Neutrophil (primary cell): ENCODE results near the gene CPAMD8.

ENCODE experiments used
- H3K27ac ChIP-seq: fragments of 200-600 bp; sonication (generic); 2 replicates; pipeline ENCODE4 v1.5.1; 2016; ENCODE audit warnings: mild to moderate bottlenecking, moderate library complexity
- H3K27me3 ChIP-seq: fragments of 200-600 bp; sonication (generic); 2 replicates; pipeline ENCODE4 v1.6.0; 2016; ENCODE audit warnings: mild to moderate bottlenecking
- H3K36me3 ChIP-seq: fragments of 200-600 bp; sonication (generic); 2 replicates; pipeline ENCODE4 v1.5.1; 2017
- H3K4me1 ChIP-seq, 2 experiments: fragments of 200-600 bp in 1 of 2; sonication (generic) in 1 of 2; 1 replicate in 1 of 2; 2 replicates in 1 of 2; pipeline versions ENCODE4 v1.5.1 to v1.6.1; 2013 to 2016; ENCODE audit warnings: low read depth in 1 of 2, low read length in 1 of 2, mild to moderate bottlenecking in 1 of 2, moderate library complexity in 1 of 2; ENCODE audit not compliant: control insufficient read depth in 1 of 2, insufficient read depth in 1 of 2
- H3K4me3 ChIP-seq, 2 experiments: fragments of 200-600 bp in 1 of 2; sonication (generic) in 1 of 2; 1 replicate in 1 of 2; 2 replicates in 1 of 2; pipeline ENCODE4 v1.5.1; 2013 to 2016; ENCODE audit warnings: low read depth in 1 of 2, low read length in 1 of 2, mild to moderate bottlenecking in 1 of 2, moderate library complexity in 1 of 2
- H3K9me3 ChIP-seq: fragments of 200-600 bp; sonication (generic); 2 replicates; pipeline ENCODE4 v1.5.1; 2016
- TF ChIP-seq, protein P1 (sequence below): fragments of 200-600 bp; sonication (generic); IDR thresholded peaks from 2 replicates; pipeline ENCODE4 v1.5.1; 2016; ENCODE audit warnings: antibody characterized with exemption

The CPAMD8 gene

GRCh38 chr19:16896146-16897028 lies 130.2 kb downstream of the CPAMD8 start:
- Histone ChIP-seq H3K36me3 (no peaks in the 10 kb centered on the region), H3K27me3 (peaks cover 97% of the 10 kb centered on the region), H3K4me3 (peak overlapping the region; percentile 55 to 71), H3K4me1 (peaks cover 6 to 15% of the 10 kb centered on the region in 2 experiments), H3K9me3 (no peaks in the 10 kb centered on the region), H3K27ac (no peak overlapping the region)
- TF ChIP-seq, protein P1, sequence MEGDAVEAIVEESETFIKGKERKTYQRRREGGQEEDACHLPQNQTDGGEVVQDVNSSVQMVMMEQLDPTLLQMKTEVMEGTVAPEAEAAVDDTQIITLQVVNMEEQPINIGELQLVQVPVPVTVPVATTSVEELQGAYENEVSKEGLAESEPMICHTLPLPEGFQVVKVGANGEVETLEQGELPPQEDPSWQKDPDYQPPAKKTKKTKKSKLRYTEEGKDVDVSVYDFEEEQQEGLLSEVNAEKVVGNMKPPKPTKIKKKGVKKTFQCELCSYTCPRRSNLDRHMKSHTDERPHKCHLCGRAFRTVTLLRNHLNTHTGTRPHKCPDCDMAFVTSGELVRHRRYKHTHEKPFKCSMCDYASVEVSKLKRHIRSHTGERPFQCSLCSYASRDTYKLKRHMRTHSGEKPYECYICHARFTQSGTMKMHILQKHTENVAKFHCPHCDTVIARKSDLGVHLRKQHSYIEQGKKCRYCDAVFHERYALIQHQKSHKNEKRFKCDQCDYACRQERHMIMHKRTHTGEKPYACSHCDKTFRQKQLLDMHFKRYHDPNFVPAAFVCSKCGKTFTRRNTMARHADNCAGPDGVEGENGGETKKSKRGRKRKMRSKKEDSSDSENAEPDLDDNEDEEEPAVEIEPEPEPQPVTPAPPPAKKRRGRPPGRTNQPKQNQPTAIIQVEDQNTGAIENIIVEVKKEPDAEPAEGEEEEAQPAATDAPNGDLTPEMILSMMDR = no peak

DNA sequence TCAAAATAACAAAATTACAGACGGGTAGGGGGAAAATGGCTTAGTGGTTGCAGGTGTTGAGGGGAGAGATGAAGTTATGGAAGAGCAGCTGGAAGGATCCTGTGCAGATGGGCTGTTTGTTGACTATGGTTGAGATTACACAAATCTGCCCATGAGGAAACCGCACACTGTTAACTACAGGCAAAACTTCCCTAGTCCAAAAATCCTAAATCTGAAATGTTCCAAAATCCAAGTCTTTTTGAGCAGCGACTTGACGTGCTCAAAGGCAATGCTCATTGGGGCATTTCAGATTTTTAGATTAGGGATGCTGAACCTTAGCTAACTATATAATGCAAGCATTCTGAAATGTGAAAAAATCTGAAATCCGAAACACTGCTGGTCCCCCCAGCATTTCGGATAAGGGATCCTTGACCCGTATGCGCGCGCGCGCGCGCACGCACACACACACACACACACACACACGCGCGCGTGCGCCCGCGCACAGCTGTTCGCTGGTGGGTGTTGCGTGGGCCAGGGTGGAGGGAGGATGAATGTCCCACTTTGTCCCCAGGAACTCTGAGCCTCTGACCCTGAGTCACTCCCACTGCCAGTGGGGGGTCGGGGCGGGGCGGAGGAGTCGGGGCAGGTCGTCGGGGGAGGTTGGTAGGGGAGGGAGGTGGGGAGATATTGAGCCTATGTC lies 131.0 kb downstream of the CPAMD8 start:
- TF ChIP-seq, protein P1 = no peak
- H3K4me3 ChIP-seq = no peak overlapping the region
- no peaks in the 10 kb centered on the region for H3K9me3 ChIP-seq
- no peaks in the 10 kb centered on the region for H3K36me3 ChIP-seq
- peaks cover 91% of the 10 kb centered on the region for H3K27me3 ChIP-seq
- no peak overlapping the region for H3K27ac ChIP-seq
- peaks cover 6 to 15% of the 10 kb centered on the region in 2 experiments for H3K4me1 ChIP-seq

DNA sequence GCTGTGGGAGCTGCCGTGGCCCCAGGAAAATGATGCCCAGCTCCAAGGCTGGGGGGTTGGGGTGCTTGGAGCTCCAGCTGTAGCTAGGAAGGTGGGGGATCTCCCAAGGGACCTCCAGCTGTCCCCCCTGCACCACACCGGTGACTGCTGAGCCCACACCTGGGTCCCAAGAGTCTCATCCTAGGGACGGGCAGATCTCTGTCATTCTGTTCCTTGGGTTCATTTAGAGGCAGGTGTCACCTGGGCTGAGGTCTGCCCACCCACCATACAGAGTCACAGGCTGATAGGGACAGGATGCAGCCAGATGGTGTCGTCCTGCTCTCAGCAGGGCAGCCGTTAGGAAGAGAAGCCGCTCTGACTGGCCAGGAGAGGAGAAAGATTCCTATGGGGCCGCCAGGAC lies 132.5 kb downstream of the CPAMD8 start:
- Histone ChIP-seq H3K4me1 (peaks cover 6 to 15% of the 10 kb centered on the region in 2 experiments), H3K9me3 (no peaks in the 10 kb centered on the region), H3K27ac (no peak overlapping the region), H3K4me3 (no peak overlapping the region), H3K36me3 (no peaks in the 10 kb centered on the region), H3K27me3 (peaks cover 91% of the 10 kb centered on the region)
- TF ChIP-seq, protein P1 = no peak

DNA sequence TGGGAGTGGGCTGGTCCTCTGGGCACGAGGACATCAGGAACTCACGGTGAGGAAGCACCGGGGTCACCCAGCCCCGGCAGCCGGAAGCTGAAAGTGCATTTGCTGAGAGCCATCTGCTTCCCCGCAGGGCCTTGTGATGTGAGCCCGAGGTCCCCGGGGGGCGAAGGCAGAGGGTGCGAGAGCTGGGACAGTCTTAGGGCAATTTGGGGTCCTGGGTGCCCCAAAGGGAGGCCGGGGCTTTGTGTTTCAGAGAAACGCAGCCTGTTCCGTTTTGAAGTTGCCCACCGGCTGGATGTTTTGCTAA lies 133.0 kb downstream of the CPAMD8 start:
- Histone ChIP-seq H3K27ac (no peak overlapping the region), H3K36me3 (no peaks in the 10 kb centered on the region), H3K4me3 (no peak overlapping the region), H3K27me3 (peaks cover 91% of the 10 kb centered on the region), H3K4me1 (peaks cover 6 to 17% of the 10 kb centered on the region in 2 experiments), H3K9me3 (no peaks in the 10 kb centered on the region)
- TF ChIP-seq, protein P1 = no peak

DNA sequence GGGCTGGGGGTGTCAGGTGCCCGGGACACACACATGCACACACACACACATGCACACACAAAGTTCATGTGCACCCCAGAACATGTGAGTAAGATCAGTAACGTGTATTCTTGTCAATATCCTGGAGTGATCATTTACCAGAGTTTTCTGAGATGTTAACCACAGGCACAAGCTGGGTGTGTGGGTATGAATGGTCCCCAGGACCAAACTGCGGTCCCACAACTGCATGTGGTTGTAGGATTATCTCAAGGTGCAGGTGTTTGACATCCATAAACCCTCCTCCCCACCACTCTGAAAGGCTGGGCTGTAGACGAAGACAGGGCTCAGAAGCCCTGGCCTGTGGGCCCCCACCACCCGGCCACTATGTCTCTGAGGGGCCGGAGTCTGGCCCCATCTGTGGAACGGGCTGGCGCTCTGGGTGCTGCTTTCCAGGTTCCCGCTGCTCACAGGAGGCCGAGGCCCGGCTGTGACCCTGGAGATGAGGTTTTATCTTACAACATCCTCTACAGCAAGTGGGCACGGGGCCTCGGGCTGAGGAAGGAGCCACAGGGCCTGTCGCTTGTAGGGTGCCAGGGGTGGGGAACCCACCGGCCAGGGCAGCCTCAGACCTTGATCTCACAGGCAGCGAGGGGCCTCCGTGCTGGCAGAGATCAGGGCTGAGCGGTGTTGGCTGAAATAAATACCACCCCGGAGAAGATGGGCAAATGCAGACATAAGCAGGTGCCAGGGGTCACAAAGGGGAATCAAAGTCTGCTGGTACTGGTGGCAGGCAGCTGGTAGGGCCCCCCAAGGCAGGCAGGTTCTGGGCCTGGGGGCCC lies 133.5 kb downstream of the CPAMD8 start:
- Histone ChIP-seq H3K36me3 (no peaks in the 10 kb centered on the region), H3K4me3 (no peak overlapping the region), H3K27ac (no peak overlapping the region), H3K4me1 (peaks cover 6 to 19% of the 10 kb centered on the region in 2 experiments), H3K27me3 (peaks cover 91% of the 10 kb centered on the region), H3K9me3 (no peaks in the 10 kb centered on the region)
- TF ChIP-seq, protein P1 = no peak
